Measurements from ENCODE around the gene ITSN2.

DNA sequence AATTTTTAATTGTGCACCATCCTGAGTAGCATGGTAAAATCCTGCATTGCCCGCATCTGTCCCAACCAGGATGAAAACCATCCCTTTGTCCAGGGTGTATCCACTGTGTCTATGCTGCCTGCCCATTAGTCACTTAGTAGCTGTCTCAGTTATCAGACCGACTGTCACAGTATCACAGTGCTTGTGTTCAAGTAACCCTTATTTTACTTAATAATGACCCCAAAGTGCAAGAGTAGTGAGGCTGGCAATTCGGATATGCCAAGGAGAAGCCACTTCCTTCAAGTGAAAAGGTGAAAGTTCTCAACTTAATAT lies 8.8 kb downstream of the ITSN2 start:
- TF ChIP-seq, protein P1, sequence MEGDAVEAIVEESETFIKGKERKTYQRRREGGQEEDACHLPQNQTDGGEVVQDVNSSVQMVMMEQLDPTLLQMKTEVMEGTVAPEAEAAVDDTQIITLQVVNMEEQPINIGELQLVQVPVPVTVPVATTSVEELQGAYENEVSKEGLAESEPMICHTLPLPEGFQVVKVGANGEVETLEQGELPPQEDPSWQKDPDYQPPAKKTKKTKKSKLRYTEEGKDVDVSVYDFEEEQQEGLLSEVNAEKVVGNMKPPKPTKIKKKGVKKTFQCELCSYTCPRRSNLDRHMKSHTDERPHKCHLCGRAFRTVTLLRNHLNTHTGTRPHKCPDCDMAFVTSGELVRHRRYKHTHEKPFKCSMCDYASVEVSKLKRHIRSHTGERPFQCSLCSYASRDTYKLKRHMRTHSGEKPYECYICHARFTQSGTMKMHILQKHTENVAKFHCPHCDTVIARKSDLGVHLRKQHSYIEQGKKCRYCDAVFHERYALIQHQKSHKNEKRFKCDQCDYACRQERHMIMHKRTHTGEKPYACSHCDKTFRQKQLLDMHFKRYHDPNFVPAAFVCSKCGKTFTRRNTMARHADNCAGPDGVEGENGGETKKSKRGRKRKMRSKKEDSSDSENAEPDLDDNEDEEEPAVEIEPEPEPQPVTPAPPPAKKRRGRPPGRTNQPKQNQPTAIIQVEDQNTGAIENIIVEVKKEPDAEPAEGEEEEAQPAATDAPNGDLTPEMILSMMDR (IDR thresholded peaks at IDR 0.05; ENCODE audit: insufficient read depth, low read depth, low read length): no peak
- no peak for TF ChIP-seq EZH2 (IDR thresholded peaks at IDR 0.05; ENCODE audit: insufficient read depth, low read length)
